C4-2B (cell line): Measurements from ENCODE around the gene SLC35B4.

Experiments
- H3K27ac ChIP-seq: fragments of 450-650 bp; 2 replicates; pipeline ENCODE4 v1.5.1; 2017
- CTCF ChIP-seq: fragments of 450-650 bp; conservative IDR thresholded peaks from 2 replicates; pipeline ENCODE4 v1.5.1; 2017; ENCODE audit warnings: mild to moderate bottlenecking
- ZFX ChIP-seq: fragments of 450-650 bp; IDR thresholded peaks from 2 replicates; pipeline ENCODE4 v1.6.1; 2017

Gene SLC35B4

DNA sequence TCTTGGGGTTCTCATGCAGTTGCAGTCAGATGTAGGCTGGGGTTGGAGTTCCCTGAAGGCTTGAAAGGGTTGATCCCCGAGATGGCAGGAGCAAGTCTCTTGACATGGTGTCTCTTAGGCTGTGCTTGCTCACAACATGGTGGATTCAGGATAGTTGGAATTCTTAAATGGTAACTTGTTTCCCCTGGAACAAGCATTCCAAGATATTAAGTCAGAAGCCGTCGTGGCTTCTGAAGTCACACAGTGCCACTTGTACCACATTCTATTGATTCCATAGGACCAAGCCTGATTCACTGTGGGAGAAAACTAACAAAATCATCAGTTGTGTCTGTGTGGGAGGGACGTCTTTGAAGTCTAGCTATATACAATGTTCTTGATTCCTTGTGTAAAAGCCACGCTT lies 3.5 kb upstream of the SLC35B4 start:
- TF ChIP-seq CTCF (no peak), ZFX (no peak)
- H3K27ac ChIP-seq = no peak overlapping the region

DNA sequence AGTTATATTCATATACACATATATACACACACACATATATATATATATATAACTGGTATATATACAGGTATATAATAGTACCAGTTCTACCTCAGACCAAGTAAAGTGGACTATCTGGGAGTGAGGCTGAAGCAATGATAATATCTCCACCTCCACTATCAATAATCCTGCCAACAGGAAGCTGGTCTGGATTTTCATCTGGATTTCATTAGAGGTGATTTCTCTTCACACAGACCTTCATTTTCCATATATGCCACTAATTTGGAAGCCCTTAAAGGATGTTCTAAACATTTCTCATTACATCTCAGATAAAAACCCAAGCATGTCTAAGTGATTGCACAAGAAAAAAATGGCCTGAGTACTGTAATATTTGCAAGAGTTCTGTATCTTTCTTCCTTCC lies 1.7 kb upstream of the SLC35B4 start:
- H3K27ac ChIP-seq = no peak overlapping the region
- TF ChIP-seq CTCF (no peak), ZFX (no peak)

GRCh38 chr7:134317434-134317833 lies 704 bp upstream of the SLC35B4 start:
- no peak overlapping the region for H3K27ac ChIP-seq
- TF ChIP-seq CTCF (no peak), ZFX (no peak)

GRCh38 chr7:134315679-134316538 lies 821 bp downstream of the SLC35B4 start:
- peak overlapping the region; percentile 82 for H3K27ac ChIP-seq
- no peak for TF ChIP-seq ZFX
- TF ChIP-seq CTCF = no peak

DNA sequence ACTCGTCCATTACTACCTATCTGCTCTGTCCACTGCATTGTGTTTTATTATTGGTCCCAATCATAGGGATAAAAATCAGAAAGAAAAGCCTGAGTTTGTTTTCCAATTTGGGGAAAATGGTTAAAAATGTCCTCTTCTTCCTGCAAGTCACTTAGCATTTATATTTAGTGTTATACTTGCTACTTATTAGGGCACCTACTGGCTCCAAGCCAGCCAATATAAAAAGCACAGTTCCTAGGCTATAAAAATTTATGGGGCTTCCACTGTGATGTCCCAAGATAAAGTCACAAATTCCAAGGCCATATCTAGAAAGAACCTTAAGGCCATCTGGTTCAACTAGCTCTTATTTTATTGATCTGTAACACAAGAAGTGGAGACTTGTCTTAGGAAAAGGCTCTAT lies 3.2 kb downstream of the SLC35B4 start:
- no peak overlapping the region for H3K27ac ChIP-seq
- no peak for TF ChIP-seq CTCF

- H3K27ac ChIP-seq = no peak overlapping the region
- TF ChIP-seq CTCF (no peak), ZFX (no peak)
These were observed 4.0 kb downstream of the SLC35B4 start for GRCh38 chr7:134312717-134313116.

GRCh38 chr7:134311807-134312206 lies 4.9 kb downstream of the SLC35B4 start:
- TF ChIP-seq ZFX = no peak
- TF ChIP-seq CTCF = no peak
- no peak overlapping the region for H3K27ac ChIP-seq
